Mucosa of rectum (tissue), 2 donors: ENCODE data around the gene MYO1A.

ENCODE experiments used
- H3K27ac ChIP-seq, 2 donors: one replicate each; pipeline ENCODE4 v1.7.0; 2013; ENCODE audit warnings: inconsistent platforms in 2 of 2, low read depth in 2 of 2, low read length in 2 of 2
- H3K27me3 ChIP-seq, 2 donors: one replicate each; pipeline ENCODE4 v1.7.0; 2013; ENCODE audit warnings: low read length in 2 of 2; ENCODE audit not compliant: control insufficient read depth in 2 of 2, insufficient read depth in 2 of 2
- H3K36me3 ChIP-seq, 2 donors: one replicate each; pipeline ENCODE4 v1.7.0; 2013; ENCODE audit warnings: low read length in 2 of 2; ENCODE audit not compliant: control insufficient read depth in 2 of 2, insufficient read depth in 2 of 2
- H3K4me1 ChIP-seq, 2 donors: one replicate each; pipeline ENCODE4 v1.7.0; 2013; ENCODE audit warnings: low read length in 2 of 2, mild to moderate bottlenecking in 1 of 2; ENCODE audit not compliant: control insufficient read depth in 2 of 2, insufficient read depth in 2 of 2
- H3K4me3 ChIP-seq, 2 donors: one replicate each; pipeline ENCODE4 v1.7.0; 2013; ENCODE audit warnings: low read length in 2 of 2
- H3K9ac ChIP-seq, 2 donors: one replicate each; pipeline ENCODE4 v1.7.0; 2013; ENCODE audit warnings: low read length in 2 of 2, low read depth in 1 of 2, mild to moderate bottlenecking in 1 of 2
- H3K9me3 ChIP-seq, 2 donors: one replicate each; pipeline ENCODE4 v1.7.0; 2013; ENCODE audit warnings: low read length in 2 of 2; ENCODE audit not compliant: control insufficient read depth in 2 of 2
- donor health status: healthy.
- donor health status: Normal muscosa, but diverticular disease.

The MYO1A gene

DNA sequence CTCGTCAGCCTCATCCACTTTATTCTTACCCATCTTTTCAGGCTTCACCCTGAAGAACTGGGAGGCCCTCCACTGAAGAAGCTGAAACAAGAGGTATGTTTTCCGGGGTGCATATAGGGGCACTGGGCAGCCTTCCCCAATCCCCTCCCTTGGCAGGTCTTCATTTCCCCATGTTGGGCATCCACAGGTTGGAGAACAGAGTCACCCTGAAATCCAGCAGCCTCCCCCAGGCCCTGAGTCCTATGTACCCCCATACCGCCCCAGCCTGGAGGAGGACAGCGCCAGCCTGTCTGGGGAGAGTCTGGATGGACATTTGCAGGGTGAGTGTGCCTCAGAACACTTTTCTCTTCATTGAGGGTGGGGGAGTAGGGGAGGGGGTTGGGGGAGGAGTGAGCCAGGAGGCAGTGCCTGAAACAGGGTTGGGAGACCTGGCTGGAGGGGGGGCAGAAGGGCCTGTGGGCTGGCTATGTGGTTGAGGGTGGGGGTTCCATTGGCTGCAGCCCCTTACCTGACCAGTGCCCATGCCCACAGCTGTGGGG, 43.0 kb upstream of the MYO1A start:
- Histone ChIP-seq H3K9ac (no peak overlapping the region), H3K4me1 (peaks cover 25 to 36% of the 10 kb centered on the region in 2 donors), H3K36me3 (peaks cover 25 to 43% of the 10 kb centered on the region in 2 donors)

DNA sequence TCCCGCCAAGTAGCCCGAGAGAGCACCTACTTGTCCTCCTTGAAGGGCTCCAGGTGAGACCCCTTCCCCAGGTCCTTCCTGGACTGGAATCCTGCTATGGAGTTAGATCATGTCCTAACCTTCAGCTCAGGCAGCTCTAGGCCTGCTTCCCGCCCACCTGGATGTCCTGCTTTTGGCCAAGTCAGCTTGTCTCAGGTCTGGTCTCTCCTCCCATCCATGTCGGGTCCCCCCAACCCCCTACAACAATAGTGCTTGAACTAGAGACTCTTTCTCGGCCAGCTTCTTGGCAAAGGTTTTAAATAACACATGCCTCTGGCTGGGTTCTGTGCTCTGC, 42.6 kb upstream of the MYO1A start:
- Histone ChIP-seq H3K27me3 (no peaks in the 10 kb centered on the region), H3K9ac (no peak overlapping the region), H3K36me3 (peaks cover 21 to 39% of the 10 kb centered on the region in 2 donors), H3K27ac (peak overlapping the region in 1 of 2 donors; percentile 23), H3K9me3 (no peaks in the 10 kb centered on the region), H3K4me1 (peaks cover 28 to 38% of the 10 kb centered on the region in 2 donors), H3K4me3 (no peak overlapping the region)

More for the DNA sequence above, 43.0 kb upstream of the MYO1A start:
- Histone ChIP-seq H3K9me3 (no peaks in the 10 kb centered on the region), H3K27me3 (no peaks in the 10 kb centered on the region), H3K27ac (no peak overlapping the region), H3K4me3 (no peak overlapping the region)

DNA sequence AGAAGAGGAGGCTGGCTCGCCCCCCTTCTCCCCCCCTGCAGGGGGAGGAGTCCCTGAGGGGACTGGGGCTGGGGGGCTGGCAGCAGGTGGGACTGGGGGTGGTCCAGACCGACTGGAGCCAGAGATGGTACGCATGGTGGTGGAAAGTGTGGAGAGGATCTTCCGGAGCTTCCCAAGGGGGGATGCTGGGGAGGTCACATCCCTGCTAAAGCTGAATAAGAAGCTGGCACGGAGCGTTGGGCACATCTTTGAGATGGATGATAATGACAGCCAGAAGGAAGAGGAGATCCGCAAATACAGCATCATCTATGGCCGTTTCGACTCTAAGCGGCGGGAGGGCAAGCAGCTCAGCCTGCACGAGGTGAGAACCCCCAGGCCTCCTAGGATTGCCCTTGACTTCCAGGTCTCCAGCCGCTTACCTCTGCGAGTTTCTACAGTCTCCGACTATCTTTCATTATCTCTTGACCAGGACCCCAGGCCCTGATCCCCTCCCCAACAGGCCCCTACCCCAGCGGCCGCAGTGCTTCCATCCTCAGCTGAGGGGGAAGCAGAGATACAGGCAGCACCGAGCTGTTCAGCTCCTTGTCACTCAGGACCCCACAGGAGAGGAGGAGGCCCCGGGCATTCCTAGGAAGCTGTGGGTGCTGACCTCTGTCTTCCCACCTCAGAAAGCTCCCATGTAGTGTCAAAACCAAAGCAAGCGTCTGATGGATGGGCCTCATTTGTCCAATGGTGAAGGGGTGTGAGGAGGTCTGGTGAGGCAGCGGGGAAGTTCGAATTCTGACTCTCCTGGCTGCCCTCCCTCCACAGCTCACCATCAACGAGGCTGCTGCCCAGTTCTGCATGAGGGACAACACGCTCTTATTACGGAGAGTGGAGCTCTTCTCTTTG, 42.0 kb upstream of the MYO1A start:
- Histone ChIP-seq H3K4me1 (peaks cover 28 to 38% of the 10 kb centered on the region in 2 donors), H3K4me3 (no peak overlapping the region), H3K27ac (peak overlapping the region in 1 of 2 donors; percentile 63), H3K9ac (no peak overlapping the region), H3K27me3 (no peaks in the 10 kb centered on the region), H3K9me3 (no peaks in the 10 kb centered on the region), H3K36me3 (peaks cover 15 to 33% of the 10 kb centered on the region in 2 donors)

DNA sequence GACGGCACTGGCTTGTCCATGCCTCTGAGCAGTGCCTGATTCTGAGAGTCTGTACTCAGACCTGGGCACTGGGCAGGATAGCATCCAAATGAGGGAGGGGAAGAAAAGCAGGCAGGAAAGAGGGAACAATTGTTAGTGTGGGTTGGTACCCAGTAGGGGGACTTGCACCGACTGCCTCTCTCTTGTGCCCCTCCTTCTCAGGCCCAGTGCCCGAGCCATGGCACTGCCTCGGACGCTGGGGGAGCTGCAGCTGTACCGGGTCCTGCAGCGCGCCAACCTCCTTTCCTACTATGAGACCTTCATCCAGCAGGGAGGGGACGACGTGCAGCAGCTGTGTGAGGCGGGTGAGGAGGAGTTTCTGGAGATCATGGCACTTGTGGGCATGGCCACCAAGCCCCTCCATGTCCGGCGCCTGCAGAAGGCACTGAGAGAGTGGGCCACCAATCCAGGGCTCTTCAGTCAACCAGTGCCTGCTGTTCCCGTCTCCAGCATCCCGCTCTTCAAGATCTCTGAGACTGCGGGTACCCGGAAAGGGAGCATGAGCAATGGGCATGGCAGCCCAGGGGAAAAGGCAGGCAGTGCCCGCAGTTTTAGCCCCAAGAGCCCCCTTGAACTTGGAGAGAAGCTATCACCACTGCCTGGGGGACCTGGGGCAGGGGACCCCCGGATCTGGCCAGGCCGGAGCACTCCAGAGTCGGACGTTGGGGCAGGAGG, 41.2 kb upstream of the MYO1A start:
- H3K36me3 ChIP-seq: peaks cover 7 to 25% of the 10 kb centered on the region in 2 donors
- H3K4me3 ChIP-seq: peak overlapping the region; percentile 40 to 61
- H3K4me1 ChIP-seq: peaks cover 32 to 41% of the 10 kb centered on the region in 2 donors
- no peak overlapping the region for H3K9ac ChIP-seq
- H3K27ac ChIP-seq: peak overlapping the region in 1 of 2 donors; percentile 63
- no peaks in the 10 kb centered on the region for H3K27me3 ChIP-seq
- H3K9me3 ChIP-seq: no peaks in the 10 kb centered on the region

DNA sequence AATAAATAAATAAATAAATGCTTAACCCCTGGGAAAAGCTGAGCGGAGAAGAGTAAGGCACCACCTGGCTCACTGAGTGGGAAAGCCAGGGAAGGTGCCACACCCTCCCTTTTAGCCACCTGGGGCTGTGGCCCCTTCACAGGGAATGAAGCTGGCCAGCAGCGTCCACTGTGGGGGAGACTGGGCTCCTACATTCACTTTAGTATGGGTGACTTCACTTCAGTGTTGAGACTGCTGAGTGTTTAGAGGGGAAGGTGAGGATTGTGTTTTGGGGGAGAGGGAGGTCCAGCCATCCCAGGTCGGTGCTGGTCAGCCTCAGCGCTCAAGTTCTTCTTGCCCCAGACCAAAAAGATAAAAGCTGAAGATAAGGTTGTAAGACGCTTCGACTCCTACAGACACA, 40.6 kb upstream of the MYO1A start:
- peak overlapping the region in 1 of 2 donors; percentile 24 for H3K9ac ChIP-seq
- no peaks in the 10 kb centered on the region for H3K27me3 ChIP-seq
- no peaks in the 10 kb centered on the region for H3K9me3 ChIP-seq
- peaks cover under 1 to 19% of the 10 kb centered on the region in 2 donors for H3K36me3 ChIP-seq
- peaks cover 36 to 44% of the 10 kb centered on the region in 2 donors for H3K4me1 ChIP-seq
- peak overlapping the region; percentile 40 to 61 for H3K4me3 ChIP-seq
- peak overlapping the region in 1 of 2 donors; percentile 63 for H3K27ac ChIP-seq

DNA sequence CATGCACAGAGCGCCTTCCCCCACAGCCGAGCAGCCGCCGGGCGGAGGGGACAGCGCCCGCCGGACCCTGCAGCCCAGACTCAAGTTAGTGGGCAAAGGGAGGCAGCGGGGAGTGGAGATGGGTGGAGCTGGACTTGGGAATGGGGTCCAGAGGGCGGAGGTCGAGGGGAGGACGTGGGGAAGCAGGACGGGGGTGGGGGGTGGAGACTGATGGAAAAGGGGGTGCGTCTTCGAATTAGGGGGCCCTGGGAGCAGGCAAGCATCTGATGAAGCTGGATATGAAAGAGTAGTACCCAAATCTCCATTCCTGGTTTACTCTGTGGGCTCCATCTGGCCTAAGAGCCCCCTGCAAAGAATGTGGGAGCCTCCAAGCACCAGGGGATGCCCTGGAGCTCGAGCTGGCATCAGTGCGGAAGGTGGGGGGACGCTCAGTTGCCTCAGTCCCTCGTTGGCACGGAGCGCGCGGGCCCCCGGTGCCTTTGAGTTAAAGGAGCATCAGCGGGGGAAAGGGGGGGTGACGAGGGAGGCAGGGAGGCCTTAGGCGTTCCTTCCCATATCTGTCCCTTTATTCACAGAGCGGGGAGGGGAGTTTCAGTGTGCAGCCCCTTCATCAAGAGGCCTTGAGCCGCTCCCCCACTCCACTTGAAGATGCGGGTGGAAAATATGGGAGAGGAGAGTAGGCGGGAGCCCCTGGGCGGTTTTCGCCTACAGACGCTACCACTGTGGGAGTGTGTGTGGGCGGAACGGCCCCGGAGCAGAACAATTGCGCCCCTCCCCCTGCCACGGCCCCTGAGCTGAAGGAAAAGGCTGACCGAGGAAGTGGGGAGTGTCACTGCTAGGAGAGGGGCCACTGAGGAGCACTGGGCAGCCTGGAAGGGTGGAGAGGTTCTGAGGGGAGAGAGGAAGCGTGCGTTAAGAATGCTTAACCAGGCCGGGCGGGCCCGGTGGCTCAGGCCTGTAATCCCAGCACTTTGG, 39.6 kb upstream of the MYO1A start:
- Histone ChIP-seq H3K27me3 (no peaks in the 10 kb centered on the region), H3K27ac (peak overlapping the region; percentile 71 to 85), H3K9me3 (no peaks in the 10 kb centered on the region), H3K4me3 (peak overlapping the region; percentile 77 to 87), H3K9ac (peak overlapping the region; percentile 60 to 66), H3K4me1 (peaks cover 36 to 44% of the 10 kb centered on the region in 2 donors), H3K36me3 (peaks cover 0 to 10% of the 10 kb centered on the region in 2 donors)

DNA sequence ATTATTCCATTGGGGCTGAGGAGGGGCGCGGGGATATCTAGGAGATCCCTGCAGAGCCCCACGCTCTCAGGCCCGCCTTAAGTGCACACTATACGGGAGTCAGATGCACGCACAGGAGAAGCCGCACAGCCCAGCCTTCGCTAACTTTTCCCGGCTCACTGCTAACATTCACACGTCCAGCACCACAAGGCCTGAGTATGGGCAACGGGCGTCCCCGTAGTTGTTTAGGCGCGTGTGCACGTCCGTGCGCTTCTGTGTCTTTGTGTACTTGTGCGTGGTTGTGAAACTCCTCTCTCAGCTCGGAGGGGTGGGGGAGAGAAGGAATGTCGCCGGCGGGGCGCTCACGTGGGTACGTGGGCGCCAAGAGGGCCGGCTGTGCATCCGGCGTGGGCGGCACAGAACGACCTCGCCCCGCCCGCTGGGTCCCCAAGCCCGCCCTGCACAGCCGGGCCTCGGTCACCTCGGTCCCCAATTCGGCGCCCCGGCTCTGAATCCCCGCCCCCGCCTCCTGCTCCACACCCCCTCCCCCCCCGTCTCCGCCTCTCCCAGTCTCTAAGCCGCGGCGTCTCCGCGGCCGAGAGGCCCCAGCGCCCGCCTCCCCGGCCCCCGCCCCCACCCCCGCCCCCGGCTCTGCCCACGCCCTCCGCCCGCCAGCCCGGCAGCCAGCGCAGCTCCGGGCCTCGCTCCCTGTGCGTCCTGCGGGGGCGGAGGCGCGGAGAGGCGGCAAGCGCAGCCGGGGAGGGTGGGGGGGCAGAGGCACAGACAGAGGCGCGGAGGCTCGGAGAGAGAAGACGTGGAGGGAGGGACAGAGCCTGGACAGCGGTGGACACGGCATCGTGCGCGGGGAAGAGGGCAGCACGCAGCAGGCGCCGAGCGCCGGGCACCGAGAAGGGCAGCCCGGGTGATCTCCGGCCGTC, 38.7 kb upstream of the MYO1A start, which contains the start of gene NAB2:
Gene NAB2 (plus strand): TSS at position 761 of the 917 bp plus-strand sequence. CDS start 158 bp downstream, outside the sequence.
- Histone ChIP-seq H3K9ac (peak within 1 kb of the TSS; percentile 67 to 70), H3K27ac (peak within 1 kb of the TSS; percentile 88 to 98), H3K4me1 (peaks cover 31 to 37% of the 10 kb centered on the region in 2 donors), H3K36me3 (peaks cover 0 to 9% of the 10 kb centered on the region in 2 donors), H3K4me3 (peak within 1 kb of the TSS; percentile 77 to 87), H3K9me3 (no peaks in the 10 kb centered on the region), H3K27me3 (no peaks in the 10 kb centered on the region)

DNA sequence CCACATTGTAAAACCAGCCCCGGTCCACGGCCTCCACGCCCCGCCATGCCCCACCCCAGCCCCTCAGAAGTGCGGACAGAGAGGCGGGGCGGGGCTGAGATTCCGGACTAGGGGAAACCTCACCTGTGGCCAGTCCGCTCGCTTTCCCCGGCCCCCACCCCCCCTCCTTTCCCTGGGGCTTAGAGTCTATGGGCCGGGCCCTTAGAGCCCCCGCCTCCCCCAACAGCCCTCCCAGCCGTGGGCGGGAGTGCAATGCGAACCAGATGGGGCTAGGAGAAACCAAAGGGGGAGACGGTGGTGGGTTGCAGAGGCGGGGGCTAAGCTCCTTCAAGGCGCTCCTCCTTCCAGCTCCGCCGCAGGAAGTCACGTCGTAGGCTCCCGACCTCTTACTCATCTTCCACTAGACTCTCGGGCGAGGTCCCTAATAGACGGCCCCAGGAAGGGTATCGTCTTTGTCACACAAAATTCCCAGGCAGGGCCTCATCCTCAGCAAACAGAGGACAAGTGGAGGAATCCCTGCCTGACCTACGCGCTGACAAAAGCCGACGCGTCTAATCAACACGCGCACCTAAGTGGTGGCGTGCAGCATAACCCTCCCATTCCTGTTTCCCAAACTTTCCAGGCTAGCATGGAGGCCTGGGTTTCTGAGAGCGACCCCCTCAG, 37.9 kb upstream of the MYO1A start:
- no peaks in the 10 kb centered on the region for H3K27me3 ChIP-seq
- H3K36me3 ChIP-seq: peaks cover 0 to 9% of the 10 kb centered on the region in 2 donors
- H3K9ac ChIP-seq: peak overlapping the region; percentile 67 to 70
- H3K4me1 ChIP-seq: peaks cover 28 to 32% of the 10 kb centered on the region in 2 donors
- H3K9me3 ChIP-seq: no peaks in the 10 kb centered on the region
- peak overlapping the region; percentile 88 to 98 for H3K27ac ChIP-seq
- peak overlapping the region; percentile 72 to 77 for H3K4me3 ChIP-seq
